Astrocyte of the hippocampus (primary cell): ENCODE data around the gene LDB1.

ENCODE experiments used
- DNase-seq: peaks from one replicate; pipeline ENCODE4 v3.0.0; 2011; ENCODE audit warnings: low read depth, low spot score

The LDB1 gene

GRCh38 chr10:102120142-102120990, at the start of gene LDB1:
Gene LDB1 (minus strand): TSS chr10:102120368. CDS start chr10:102120110, 258 bp downstream.
- peak; percentile 90 for DNase-seq

DNA sequence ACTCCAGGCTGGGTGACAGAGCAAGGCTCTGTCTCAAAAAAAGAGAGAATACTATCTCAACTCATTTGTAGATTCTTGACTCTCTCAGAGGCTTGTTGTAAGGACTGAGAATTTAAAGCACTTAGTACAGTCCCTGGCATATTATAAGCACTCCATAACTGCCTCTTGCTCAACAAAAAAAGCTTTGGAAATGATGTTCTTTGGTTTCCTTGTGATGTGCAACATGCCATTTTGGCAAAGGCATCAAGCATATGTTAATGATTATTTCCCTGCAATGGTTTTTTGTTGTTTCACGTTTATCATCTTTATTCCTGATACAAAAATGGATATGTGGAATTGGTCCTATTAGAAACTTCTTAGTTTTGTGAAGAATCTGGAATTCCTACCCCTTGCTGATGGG, 47.7 kb upstream of the LDB1 start:
- DNase-seq, result no peak

DNA sequence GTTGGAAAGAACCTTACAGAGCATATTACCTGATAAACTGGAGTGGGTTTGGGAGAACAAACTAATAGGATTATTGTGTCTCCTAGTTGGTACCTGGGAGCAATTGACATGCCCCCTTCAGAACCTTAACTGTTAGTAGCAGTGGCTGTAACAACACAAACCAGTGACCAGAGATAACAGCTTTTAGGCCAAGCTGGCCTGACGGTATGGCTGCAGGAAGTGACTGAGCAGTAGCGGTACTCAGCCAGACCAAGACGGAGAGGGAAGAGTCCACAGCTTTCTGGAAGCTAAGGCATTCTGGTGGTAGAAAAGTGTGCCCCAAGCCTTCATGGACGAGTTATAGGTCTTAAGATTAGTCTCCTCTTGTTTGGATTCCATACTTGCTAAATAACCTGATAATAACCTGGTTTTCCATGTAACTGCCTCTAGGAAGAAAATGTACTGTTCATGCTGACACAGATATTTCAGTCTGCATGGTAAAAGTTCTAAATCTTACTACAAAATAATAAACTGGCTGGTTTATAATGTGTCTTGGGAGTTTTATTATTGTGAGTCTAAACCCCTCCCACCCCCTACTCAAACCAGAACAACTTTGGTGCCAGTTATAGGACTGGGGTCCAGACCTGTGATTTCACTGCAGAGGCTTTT, 43.3 kb upstream of the LDB1 start:
- no peak for DNase-seq

- DNase-seq, result no peak
These were observed 39.7 kb upstream of the LDB1 start for GRCh38 chr10:102159831-102160230.

- peak; percentile 27 for DNase-seq
These were observed 39.0 kb upstream of the LDB1 start for GRCh38 chr10:102159051-102159597.

DNA sequence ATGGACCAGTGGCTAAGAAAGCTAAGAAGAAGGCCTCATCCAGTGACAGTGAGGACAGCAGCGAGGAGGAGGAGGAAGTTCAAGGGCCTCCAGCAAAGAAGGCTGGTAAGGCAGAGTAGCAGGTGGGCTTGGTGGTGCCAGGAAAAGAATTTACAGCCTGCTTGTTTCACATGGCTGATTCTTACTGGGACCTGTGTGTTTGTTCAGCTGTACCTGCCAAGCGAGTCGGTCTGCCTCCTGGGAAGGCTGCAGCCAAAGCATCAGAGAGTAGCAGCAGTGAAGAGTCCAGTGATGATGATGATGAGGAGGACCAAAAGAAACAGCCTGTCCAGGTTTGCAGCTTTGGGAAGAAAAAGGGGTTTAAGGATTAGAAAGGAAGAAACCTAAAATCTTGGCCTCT, 37.1 kb upstream of the LDB1 start:
- DNase-seq, result no peak

DNA sequence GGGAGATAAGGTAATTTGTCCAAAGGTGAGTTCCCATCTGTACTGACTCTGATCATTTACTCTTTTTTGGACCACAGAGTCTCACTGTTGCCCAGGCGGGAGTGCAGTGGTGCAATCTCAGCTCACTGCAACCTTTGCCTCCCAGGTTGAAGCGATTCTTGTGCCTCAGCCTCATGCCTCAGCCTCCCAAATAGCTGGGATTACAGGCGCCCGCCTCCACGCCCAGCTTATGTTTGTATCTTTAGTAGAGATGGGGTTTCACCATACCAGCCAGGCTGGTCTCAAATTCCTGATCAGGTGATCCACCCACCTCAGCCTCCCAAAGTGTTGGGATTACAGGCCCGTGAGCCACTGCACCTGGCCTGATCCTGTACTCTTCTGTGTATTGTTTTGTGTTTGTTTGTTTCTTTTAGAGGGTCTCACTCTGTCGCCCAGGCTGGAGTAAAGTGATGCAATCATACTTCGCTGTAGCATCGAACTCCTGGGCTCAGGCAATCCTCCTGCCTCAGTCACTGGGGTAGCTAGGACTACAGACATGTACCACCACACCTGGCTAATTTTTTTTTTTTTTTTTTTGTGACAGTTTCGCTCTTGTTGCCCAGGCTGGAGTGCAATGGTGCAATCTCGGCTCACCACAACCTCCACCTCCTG, 34.4 kb upstream of the LDB1 start:
- no peak for DNase-seq

DNA sequence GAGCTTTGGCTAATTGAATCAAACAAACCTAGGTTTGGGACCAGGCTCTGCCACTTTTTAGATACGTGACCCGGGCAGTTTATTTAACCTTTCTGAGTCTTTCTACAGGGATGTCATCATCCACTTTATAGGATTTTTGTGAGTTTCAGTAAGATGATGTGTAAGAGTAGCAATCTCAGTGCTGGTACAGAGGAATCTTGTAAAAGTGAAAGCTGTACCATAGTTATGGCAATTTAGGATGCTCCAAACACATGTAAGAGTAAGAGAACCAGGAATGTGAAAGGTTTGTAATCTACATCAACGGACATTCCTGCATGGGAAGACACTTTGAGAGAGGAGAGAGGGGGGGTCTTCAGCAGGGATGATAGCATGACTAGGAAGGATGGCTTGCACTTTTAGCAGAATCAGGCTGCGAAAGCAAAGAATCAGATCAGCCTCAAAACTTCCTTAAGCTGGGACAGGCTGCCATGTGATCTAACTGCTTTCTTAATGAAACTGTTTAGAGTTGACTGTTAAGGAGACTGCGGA, 33.0 kb upstream of the LDB1 start:
- DNase-seq, result peak; percentile 4

DNA sequence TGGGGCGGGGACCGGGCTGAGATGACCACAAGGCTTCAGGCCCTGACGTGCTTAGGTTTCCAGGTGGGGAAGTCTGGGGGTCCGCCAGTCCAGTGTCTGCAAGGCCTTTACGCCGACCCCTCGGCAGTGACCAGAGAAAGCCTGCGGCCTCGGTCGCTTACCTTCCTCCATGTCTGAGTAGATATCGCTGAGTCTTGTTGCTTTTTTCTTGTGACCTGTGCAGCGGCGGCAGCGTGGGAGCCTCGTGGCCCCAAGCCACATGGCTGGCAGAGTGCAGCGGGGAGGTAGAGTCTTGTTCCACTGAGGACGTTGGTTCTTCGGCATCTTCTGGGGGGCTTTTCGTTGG, 32.4 kb upstream of the LDB1 start:
- DNase-seq, result no peak

DNA sequence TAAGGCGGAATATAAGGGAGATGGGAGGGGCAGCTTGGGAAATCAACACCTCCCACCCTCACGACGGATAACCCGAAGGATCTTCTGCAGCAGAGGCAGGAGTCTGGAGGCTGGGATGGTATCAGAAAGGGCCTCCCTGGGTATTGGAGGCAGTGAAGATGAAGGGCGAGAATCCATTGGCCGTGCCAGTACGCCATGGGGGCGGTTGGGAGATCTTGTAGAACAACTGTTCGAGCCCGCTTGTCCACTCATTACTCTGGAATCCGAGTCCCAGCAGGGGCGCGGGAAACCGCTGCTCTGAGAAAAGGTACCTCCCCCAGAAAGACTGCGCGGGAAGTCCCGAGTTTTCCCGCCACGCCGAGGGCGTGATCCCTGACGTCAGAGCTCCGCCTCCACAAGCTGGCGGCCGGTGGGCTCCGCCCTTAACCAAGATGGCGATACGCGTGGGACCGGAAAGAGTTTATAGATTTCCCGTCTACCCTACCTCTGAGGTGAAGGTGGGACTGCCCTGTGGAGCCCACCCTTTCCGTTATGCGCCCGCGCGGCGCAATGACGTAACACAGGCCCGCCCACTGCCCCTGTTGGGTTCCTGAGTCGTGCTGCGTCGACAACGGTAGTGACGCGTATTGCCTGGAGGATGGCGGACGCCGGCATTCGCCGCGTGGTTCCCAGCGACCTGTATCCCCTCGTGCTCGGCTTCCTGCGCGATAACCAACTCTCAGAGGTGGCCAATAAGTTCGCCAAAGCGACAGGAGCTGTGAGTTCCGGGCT, 31.8 kb upstream of the LDB1 start, which contains the start of gene NOLC1:
NOLC1 (plus strand) TSS at position 616 of the 771 bp plus-strand sequence; CDS start at position 638, 22 bp downstream.
- DNase-seq, result peak; percentile 100

- peak; percentile 57 for DNase-seq
These were observed 31.0 kb upstream of the LDB1 start for GRCh38 chr10:102150970-102151773.

- DNase-seq, result no peak
These were observed 28.1 kb upstream of the LDB1 start for GRCh38 chr10:102148275-102148674.

DNA sequence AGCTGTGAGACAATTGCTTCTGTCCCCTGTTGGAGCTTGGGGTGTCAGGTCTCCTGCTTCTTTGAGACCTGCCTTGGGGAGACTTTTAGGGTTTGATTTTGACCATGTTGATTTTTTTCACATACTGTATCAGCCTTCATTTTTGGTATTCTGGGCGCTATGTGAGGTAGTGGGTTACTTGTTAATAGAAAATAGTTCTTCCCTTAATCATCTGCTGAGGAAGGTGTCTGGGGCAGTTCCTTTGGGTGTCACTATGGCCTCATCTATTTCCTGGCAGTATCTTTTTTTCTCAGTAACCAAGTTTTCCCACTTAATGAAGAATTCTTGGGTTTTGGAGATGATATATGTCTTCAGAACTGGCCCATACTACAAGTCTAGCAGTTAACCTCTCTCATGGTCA, 27.4 kb upstream of the LDB1 start:
- no peak for DNase-seq

DNA sequence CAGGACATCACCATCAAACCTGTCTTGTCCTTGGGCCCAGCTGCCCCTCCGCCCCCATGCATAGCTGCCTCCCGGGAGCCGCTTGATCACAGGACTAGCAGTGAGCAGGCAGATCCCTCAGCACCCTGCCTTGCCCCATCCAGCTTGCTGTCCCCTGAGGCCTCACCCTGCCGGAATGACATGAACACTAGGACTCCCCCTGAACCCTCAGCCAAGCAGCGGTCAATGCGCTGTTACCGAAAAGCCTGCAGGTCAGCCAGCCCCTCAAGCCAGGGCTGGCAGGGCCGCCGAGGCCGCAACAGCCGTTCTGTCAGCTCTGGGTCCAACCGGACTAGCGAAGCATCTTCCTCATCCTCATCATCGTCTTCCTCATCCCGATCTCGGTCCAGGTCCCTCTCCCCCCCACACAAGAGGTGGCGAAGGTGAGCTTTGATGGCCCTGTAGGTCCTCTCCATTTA, 26.8 kb upstream of the LDB1 start:
- DNase-seq, result no peak

DNA sequence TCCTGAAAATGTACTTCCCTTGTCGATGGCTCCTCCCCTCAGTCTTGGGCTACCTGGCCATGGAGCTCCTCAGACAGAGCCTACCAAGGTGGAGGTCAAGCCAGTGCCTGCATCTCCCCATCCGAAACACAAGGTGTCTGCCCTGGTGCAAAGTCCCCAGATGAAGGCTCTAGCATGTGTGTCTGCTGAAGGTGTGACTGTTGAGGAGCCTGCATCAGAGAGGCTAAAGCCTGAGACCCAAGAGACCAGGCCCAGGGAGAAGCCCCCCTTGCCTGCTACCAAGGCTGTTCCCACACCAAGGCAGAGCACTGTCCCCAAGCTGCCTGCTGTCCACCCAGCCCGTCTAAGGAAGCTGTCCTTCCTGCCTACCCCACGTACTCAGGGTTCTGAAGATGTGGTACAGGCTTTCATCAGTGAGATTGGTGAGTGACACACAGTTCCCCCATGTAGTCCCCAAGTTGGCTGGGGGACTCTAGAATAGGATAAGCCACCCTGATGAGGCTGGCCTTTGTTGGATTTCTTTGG, 21.5 kb upstream of the LDB1 start:
- no peak for DNase-seq

- DNase-seq, result no peak
These were observed 20.9 kb upstream of the LDB1 start for GRCh38 chr10:102140913-102141540.

- no peak for DNase-seq
These were observed 20.1 kb upstream of the LDB1 start for GRCh38 chr10:102140218-102140617.

DNA sequence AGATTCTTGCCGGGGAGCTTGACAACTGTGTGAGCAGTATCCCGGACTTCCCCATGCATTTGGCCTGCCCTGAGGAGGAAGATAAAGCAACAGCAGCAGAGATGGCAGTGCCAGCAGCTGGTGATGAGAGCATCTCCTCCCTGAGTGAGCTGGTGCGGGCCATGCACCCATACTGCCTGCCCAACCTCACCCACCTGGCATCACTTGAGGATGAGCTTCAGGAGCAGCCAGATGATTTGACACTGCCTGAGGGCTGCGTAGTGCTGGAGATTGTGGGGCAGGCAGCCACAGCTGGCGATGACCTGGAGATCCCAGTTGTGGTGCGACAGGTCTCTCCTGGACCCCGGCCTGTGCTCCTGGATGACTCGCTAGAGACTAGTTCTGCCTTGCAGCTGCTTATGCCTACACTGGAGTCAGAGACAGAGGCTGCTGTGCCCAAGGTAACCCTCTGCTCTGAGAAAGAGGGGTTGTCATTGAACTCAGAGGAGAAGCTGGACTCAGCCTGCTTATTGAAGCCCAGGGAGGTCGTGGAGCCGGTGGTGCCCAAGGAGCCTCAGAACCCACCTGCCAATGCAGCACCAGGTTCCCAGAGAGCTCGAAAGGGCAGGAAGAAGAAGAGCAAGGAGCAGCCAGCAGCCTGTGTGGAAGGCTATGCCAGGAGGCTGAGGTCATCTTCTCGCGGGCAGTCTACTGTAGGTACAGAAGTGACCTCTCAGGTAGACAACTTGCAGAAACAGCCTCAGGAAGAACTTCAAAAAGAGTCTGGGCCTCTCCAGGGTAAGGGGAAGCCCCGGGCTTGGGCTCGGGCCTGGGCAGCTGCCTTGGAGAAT, 19.3 kb upstream of the LDB1 start:
- no peak for DNase-seq
